HEK293T (cell line): ENCODE measurements around the gene TNXB.
"Not testable (repeated sequence)": the region's sequence is repeated elsewhere in the genome, so short reads cannot be mapped to it uniquely, and the experiment has no call there.

ENCODE experiments used
- CTBP1 ChIP-seq: fragments of 450-650 bp; IDR thresholded peaks from 2 replicates; pipeline ENCODE4 v1.6.1; 2016; ENCODE audit warnings: borderline replicate concordance
- ELF4 ChIP-seq: fragments of 450-650 bp; IDR thresholded peaks from 2 replicates; pipeline ENCODE4 v1.6.1; 2017; ENCODE audit warnings: antibody characterized with exemption
- FOXK2 ChIP-seq: fragments of 450-650 bp; IDR thresholded peaks from 2 replicates; pipeline ENCODE4 v1.6.1; 2016; ENCODE audit warnings: mild to moderate bottlenecking
- FOXM1 ChIP-seq: fragments of 450-650 bp; IDR thresholded peaks from 2 replicates; pipeline ENCODE4 v1.6.1; 2017; ENCODE audit warnings: mild to moderate bottlenecking, borderline replicate concordance
- L3MBTL2 ChIP-seq: fragments of 450-650 bp; conservative IDR thresholded peaks from 2 replicates; pipeline ENCODE4 v1.6.1; 2016; ENCODE audit warnings: mild to moderate bottlenecking
- SP1 ChIP-seq: fragments of 450-650 bp; IDR thresholded peaks from 2 replicates; pipeline ENCODE4 v1.6.1; 2017
- SUZ12 ChIP-seq: fragments of 450-650 bp; IDR thresholded peaks from 2 replicates; pipeline ENCODE4 v1.6.1; 2016; ENCODE audit warnings: mild to moderate bottlenecking
- ZNF384 ChIP-seq: fragments of 450-650 bp; IDR thresholded peaks from 2 replicates; pipeline ENCODE4 v1.6.1; 2016

- TF ChIP-seq FOXM1, SP1, L3MBTL2, SUZ12, FOXK2, ELF4, ZNF384, CTBP1: not testable (repeated sequence)
Measured at GRCh38 chr6:32004393-32004792, 104.7 kb downstream of the TNXB start.
